Esophagus muscularis mucosa (tissue), 4 donors: ENCODE data around the gene SENP6. TPM values are rescaled to one million over a fixed set of nuclear protein-coding genes. Genes with fewer than 3 reads are reported as not detected.

Experiments used
- DNase-seq: peaks from one replicate; pipeline ENCODE4 v3.0.0-alpha.2; 2017; ENCODE audit errors: extremely low spot score
- H3K27ac ChIP-seq, 4 donors: fragments of 200-600 bp; sonication (generic); replicated peaks in 1 of 4; 1 replicate in 3 of 4; 2 replicates in 1 of 4; pipeline ENCODE4 v1.5.1; 2016 to 2019; ENCODE audit warnings: mild to moderate bottlenecking in 1 of 4
- H3K27me3 ChIP-seq, 4 donors: fragments of 200-600 bp; sonication (generic); one replicate each; pipeline versions ENCODE4 v1.5.1 to v1.6.0; 2016 to 2019
- H3K36me3 ChIP-seq, 4 donors: fragments of 200-600 bp; sonication (generic); one replicate each; pipeline ENCODE4 v1.5.1; 2016 to 2019
- H3K4me1 ChIP-seq, 4 donors: fragments of 200-600 bp; sonication (generic); one replicate each; pipeline ENCODE4 v1.5.1; 2016 to 2019
- H3K4me3 ChIP-seq, 4 donors: fragments of 200-600 bp; sonication (generic); 1 replicate in 2 of 4; 2 replicates in 2 of 4; pipeline ENCODE4 v1.5.1; 2016 to 2019; ENCODE audit warnings: mild to moderate bottlenecking in 4 of 4, moderate library complexity in 1 of 4
- H3K9me3 ChIP-seq, 4 donors: fragments of 200-600 bp; sonication (generic); 1 replicate in 3 of 4; 2 replicates in 1 of 4; pipeline ENCODE4 v1.5.1; 2016 to 2019
- CTCF ChIP-seq, 3 experiments: fragments of 200-600 bp in 2 of 3; fragments of 450-650 bp in 1 of 3; sonication (generic) in 2 of 3; IDR thresholded peaks; one replicate each; pipeline ENCODE4 v1.5.1; 2017 to 2019; ENCODE audit warnings: antibody characterized with exemption in 3 of 3, mild to moderate bottlenecking in 2 of 3, moderate library complexity in 1 of 3
- EP300 ChIP-seq: sonication (generic); formaldehyde crosslinking; IDR thresholded peaks from one replicate; pipeline ENCODE4 v1.6.1; 2017; ENCODE audit warnings: antibody characterized with exemption
- POLR2A ChIP-seq: fragments of 450-650 bp; IDR thresholded peaks from one replicate; pipeline ENCODE4 v1.6.1; 2017; ENCODE audit warnings: antibody characterized with exemption, moderate library complexity, mild to moderate bottlenecking, low read depth
- POLR2AphosphoS5 ChIP-seq, 2 donors: sonication (generic); formaldehyde crosslinking; IDR thresholded peaks; one replicate each; pipeline ENCODE4 v1.6.1; 2017; ENCODE audit warnings: antibody characterized with exemption in 2 of 2
- WGBS: methylation state at CpG from one replicate; pipeline ENCODE4 v1.1.5; 2018; 5-methylcytosine and 5-hydroxymethylcytosine counted together
- intact Hi-C: fragments of 100-400 bp; cut with DNase I; formaldehyde crosslinking; loops from one replicate; pipeline ENCODE4 v1.15.1; 2023
- total RNA-seq, 4 donors: library from RNA; depleted of rRNA; stranded (reverse); fragments of >200 nt; gene quantifications; one replicate each; pipeline versions ENCODE4 v1.1.0 to v1.2.1, GENCODE V29; 2016

SENP6 gene
- total RNA-seq, 4 donors from 2014 or later: 91.8 to 145 (median 107) TPM

- H3K4me1 ChIP-seq: peaks cover 19 to 31% (median 19%) of the 10 kb centered on the region in 4 donors
- H3K27me3 ChIP-seq: no peaks in the 10 kb centered on the region
- H3K27ac ChIP-seq: peak within 1 kb of the TSS; percentile 83 to 85 (median 84)
- no peaks in the 10 kb centered on the region for H3K36me3 ChIP-seq
- H3K4me3 ChIP-seq: peak within 1 kb of the TSS; percentile 71 to 97 (median 91)
- TF ChIP-seq POLR2A (no peak), POLR2AphosphoS5 (IDR thresholded peaks at IDR 0.05) (peak; percentile 81 to 91), EP300 (no peak), CTCF (IDR thresholded peaks at IDR 0.05) (no peak)
- no peak for DNase-seq
- no peaks in the 10 kb centered on the region for H3K9me3 ChIP-seq
- intact Hi-C loops: no loop called here
- WGBS: under 1% methylated on average over 42 of the region's 97 CpGs
Measured at GRCh38 chr6:75748743-75749538, 147.3 kb downstream of the SENP6 start, which contains the start of gene MYO6. MYO6 (plus strand) TSS chr6:75749239; CDS start chr6:75817548, 68,309 bp downstream.

- Histone ChIP-seq H3K27ac (no peak overlapping the region), H3K9me3 (no peaks in the 10 kb centered on the region), H3K27me3 (no peaks in the 10 kb centered on the region), H3K4me1 (peaks cover 19 to 31% (median 19%) of the 10 kb centered on the region in 4 donors), H3K4me3 (no peak overlapping the region), H3K36me3 (no peaks in the 10 kb centered on the region)
- TF ChIP-seq CTCF (IDR thresholded peaks at IDR 0.05): no peak
- TF ChIP-seq POLR2A: no peak
- no peak for DNase-seq
- intact Hi-C loops: no loop called here
- WGBS: 78% methylated on average over 2 of the region's 2 CpGs
Measured at GRCh38 chr6:75751443-75751842, 149.8 kb downstream of the SENP6 start.

- no peaks in the 10 kb centered on the region for H3K27me3 ChIP-seq
- peaks cover 19 to 31% (median 19%) of the 10 kb centered on the region in 4 donors for H3K4me1 ChIP-seq
- intact Hi-C loops: no loop called here
- no peak for TF ChIP-seq EP300
- no peak for DNase-seq
- H3K9me3 ChIP-seq: no peaks in the 10 kb centered on the region
- no peak overlapping the region for H3K27ac ChIP-seq
- H3K4me3 ChIP-seq: no peak overlapping the region
- 82% methylated on average over 3 of the region's 3 CpGs for WGBS
- H3K36me3 ChIP-seq: no peaks in the 10 kb centered on the region
Measured at GRCh38 chr6:75752365-75752764, 150.7 kb downstream of the SENP6 start.

- peaks cover 4 to 21% (median 10%) of the 10 kb centered on the region in 4 donors for H3K4me1 ChIP-seq
- H3K36me3 ChIP-seq: no peaks in the 10 kb centered on the region
- intact Hi-C loops: no loop called here
- no peaks in the 10 kb centered on the region for H3K27me3 ChIP-seq
- H3K4me3 ChIP-seq: no peak overlapping the region
- H3K9me3 ChIP-seq: no peaks in the 10 kb centered on the region
- no peak overlapping the region for H3K27ac ChIP-seq
- TF ChIP-seq CTCF (IDR thresholded peaks at IDR 0.05): no peak
- TF ChIP-seq POLR2AphosphoS5 (IDR thresholded peaks at IDR 0.05): no peak
- TF ChIP-seq POLR2A: no peak
- TF ChIP-seq EP300: no peak
- no peak for DNase-seq
- 93% methylated on average over 5 of the region's 5 CpGs for WGBS
Measured at GRCh38 chr6:75755704-75756103, 154.0 kb downstream of the SENP6 start.

GRCh38 chr6:75757295-75757694 lies 155.6 kb downstream of the SENP6 start:
- intact Hi-C loops: no loop called here
- 92% methylated on average over 3 of the region's 3 CpGs for WGBS
- H3K27ac ChIP-seq: no peak overlapping the region
- no peaks in the 10 kb centered on the region for H3K27me3 ChIP-seq
- no peaks in the 10 kb centered on the region for H3K36me3 ChIP-seq
- no peak for DNase-seq
- TF ChIP-seq CTCF (IDR thresholded peaks at IDR 0.05): no peak
- no peak for TF ChIP-seq EP300
- no peak for TF ChIP-seq POLR2A
- no peak for TF ChIP-seq POLR2AphosphoS5 (IDR thresholded peaks at IDR 0.05)
- no peak overlapping the region for H3K4me3 ChIP-seq
- H3K4me1 ChIP-seq: peaks cover 0 to 11% (median 1%) of the 10 kb centered on the region in 4 donors
- H3K9me3 ChIP-seq: no peaks in the 10 kb centered on the region
